Heart left ventricle (tissue), 13 donors: ENCODE data around the gene ADGRG2.

Experiments
- POLR2A ChIP-seq, 2 donors: fragments of 450-650 bp; IDR thresholded peaks; one replicate each; pipeline ENCODE4 v1.6.1; 2017; ENCODE audit warnings: antibody characterized with exemption in 2 of 2, mild to moderate bottlenecking in 2 of 2, moderate library complexity in 2 of 2
- TF ChIP-seq, protein P1 (sequence below), 12 donors: fragments of 200-600 bp; sonication (generic) in 4 of 12; IDR thresholded peaks; one replicate each; pipeline versions ENCODE4 v1.5.0 to v1.8.0; 2018 to 2022; ENCODE audit warnings: antibody characterized with exemption in 12 of 12, mild to moderate bottlenecking in 5 of 12
- donor health status: ischemic (EF 13 %, LVEDD 7.1; RV severe dilation, severe dysfunction).
- donor health status: DM: no; HTN: yes; CAD: no.
- donor health status: DM: no; HTN: no; CAD: no.
- donor health status: ischemic (EF 25% LVEDD 6.9; RV normal size, moderate dysfunction).
- donor health status: ischemic (EF 25% LVEDD 5.7; RV mildly dilated, moderate dysfunction).
- donor health status: ischemic (EF 35%, LVEDD 5.7; RV mildly dilated, moderate dysfunction).
- donor health status: nonischemic (EF 11% LVEDD 7.7; RV severe dilation, severe dysfunction).
- donor health status: DM: yes; HTN: yes; CAD: no.
- donor health status: PGD.
- donor health status: ischemic (EF 29% LVEDD 5.4; RV normal size, mild dysfunction).
- donor health status: nonischemic (EF 23%, LVEDD 6.1; RV moderate dilation, normal function).

DNA sequence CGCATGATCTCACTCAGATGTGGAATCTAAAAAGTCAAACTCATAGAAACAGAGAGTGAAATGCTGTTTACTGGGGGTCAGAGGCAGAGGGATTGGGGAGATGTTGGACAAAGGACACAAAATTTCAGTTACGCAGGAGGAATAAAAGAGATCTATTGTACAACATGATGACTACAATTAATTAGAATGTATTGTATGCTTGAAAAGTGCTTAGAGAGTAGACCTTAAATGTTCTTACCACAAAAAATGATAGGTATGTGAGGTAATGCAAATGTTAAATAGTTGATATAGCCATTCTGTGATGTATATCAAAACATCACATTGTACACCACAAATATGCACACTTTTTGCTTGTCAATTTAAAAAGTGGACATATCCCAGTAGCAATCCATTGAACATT, 102.3 kb downstream of the ADGRG2 start:
- TF ChIP-seq, protein P1, sequence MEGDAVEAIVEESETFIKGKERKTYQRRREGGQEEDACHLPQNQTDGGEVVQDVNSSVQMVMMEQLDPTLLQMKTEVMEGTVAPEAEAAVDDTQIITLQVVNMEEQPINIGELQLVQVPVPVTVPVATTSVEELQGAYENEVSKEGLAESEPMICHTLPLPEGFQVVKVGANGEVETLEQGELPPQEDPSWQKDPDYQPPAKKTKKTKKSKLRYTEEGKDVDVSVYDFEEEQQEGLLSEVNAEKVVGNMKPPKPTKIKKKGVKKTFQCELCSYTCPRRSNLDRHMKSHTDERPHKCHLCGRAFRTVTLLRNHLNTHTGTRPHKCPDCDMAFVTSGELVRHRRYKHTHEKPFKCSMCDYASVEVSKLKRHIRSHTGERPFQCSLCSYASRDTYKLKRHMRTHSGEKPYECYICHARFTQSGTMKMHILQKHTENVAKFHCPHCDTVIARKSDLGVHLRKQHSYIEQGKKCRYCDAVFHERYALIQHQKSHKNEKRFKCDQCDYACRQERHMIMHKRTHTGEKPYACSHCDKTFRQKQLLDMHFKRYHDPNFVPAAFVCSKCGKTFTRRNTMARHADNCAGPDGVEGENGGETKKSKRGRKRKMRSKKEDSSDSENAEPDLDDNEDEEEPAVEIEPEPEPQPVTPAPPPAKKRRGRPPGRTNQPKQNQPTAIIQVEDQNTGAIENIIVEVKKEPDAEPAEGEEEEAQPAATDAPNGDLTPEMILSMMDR (IDR thresholded peaks at IDR 0.05): no peak
- no peak for TF ChIP-seq POLR2A (IDR thresholded peaks at IDR 0.05)
